Stimulated activated CD8-positive, alpha-beta memory T cell treated with anti-CD3 and anti-CD28 coated beads, Interleukin-15, amount 100 ng/mL, for 48 hours (primary cell): ENCODE results near the gene PRR11.
"Not testable (repeated sequence)": the region's sequence is repeated elsewhere in the genome, so short reads cannot be mapped to it uniquely, and the experiment has no call there.

Experiments used
- DNase-seq, 2 donors: peaks; one replicate each; pipeline ENCODE4 v3.0.0-alpha.2; 2020; ENCODE audit warnings: low read depth in 2 of 2

PRR11 gene

GRCh38 chr17:59151591-59151990, 4.0 kb upstream of the PRR11 start:
- DNase-seq = no peak

- DNase-seq = no peak
Observed at GRCh38 chr17:59152925-59153324, 2.6 kb upstream of the PRR11 start.

GRCh38 chr17:59154292-59154720, 1.2 kb upstream of the PRR11 start:
- peak in 1 of 2 donors; percentile 15 for DNase-seq

- peak; percentile 94 to 96 for DNase-seq
Observed at GRCh38 chr17:59154721-59155438, 666 bp upstream of the PRR11 start, which contains the start of gene SKA2. Gene SKA2, minus strand, starts transcription at chr17:59155186. Its CDS starts 23 bp downstream, at chr17:59155163.

- no peak for DNase-seq
Observed at GRCh38 chr17:59160157-59161025, 4.8 kb downstream of the PRR11 start.

- no peak for DNase-seq
Observed at GRCh38 chr17:59161477-59161876, 5.9 kb downstream of the PRR11 start.

- no peak for DNase-seq
Observed at GRCh38 chr17:59165933-59166342, 10.4 kb downstream of the PRR11 start.

- no peak for DNase-seq
Observed at GRCh38 chr17:59167571-59168001, 12.0 kb downstream of the PRR11 start.

- no peak for DNase-seq
Observed at GRCh38 chr17:59172436-59173004, 17.0 kb downstream of the PRR11 start.

- DNase-seq = no peak
Observed at GRCh38 chr17:59174671-59175070, 19.1 kb downstream of the PRR11 start.

- DNase-seq = no peak
Observed at GRCh38 chr17:59175076-59175475, 19.5 kb downstream of the PRR11 start.

- DNase-seq = no peak
Observed at GRCh38 chr17:59178266-59178985, 22.9 kb downstream of the PRR11 start.

GRCh38 chr17:59179601-59180000, 24.1 kb downstream of the PRR11 start:
- DNase-seq = not testable (repeated sequence)

GRCh38 chr17:59180626-59181025, 25.1 kb downstream of the PRR11 start:
- DNase-seq = no peak

- no peak for DNase-seq
Observed at GRCh38 chr17:59181481-59181880, 25.9 kb downstream of the PRR11 start.

- DNase-seq = no peak
Observed at GRCh38 chr17:59185997-59186396, 30.5 kb downstream of the PRR11 start.

GRCh38 chr17:59186850-59187249, 31.3 kb downstream of the PRR11 start:
- DNase-seq = no peak

GRCh38 chr17:59190806-59191205, 35.3 kb downstream of the PRR11 start:
- DNase-seq = no peak

GRCh38 chr17:59193336-59193862, 37.9 kb downstream of the PRR11 start:
- DNase-seq = no peak

GRCh38 chr17:59199398-59199797, 43.9 kb downstream of the PRR11 start:
- DNase-seq = no peak

- DNase-seq = no peak
Observed at GRCh38 chr17:59202320-59202719, 46.8 kb downstream of the PRR11 start.
